Stimulated activated CD4-positive, alpha-beta T cell treated with anti-CD3 and anti-CD28 coated beads, Interleukin-12 subunit alpha, Interleukin-12 subunit beta, amount 100 ng/mL, for 24 hours (primary cell): ENCODE data around the gene VAT1L.

ENCODE experiments used
- DNase-seq, 2 experiments: peaks; one replicate each; pipeline ENCODE4 v3.0.0-alpha.2; 2020; ENCODE audit warnings: low read depth in 2 of 2

The VAT1L gene

GRCh38 chr16:77868052-77868451 lies 79.7 kb downstream of the VAT1L start:
- DNase-seq, result no peak

DNA sequence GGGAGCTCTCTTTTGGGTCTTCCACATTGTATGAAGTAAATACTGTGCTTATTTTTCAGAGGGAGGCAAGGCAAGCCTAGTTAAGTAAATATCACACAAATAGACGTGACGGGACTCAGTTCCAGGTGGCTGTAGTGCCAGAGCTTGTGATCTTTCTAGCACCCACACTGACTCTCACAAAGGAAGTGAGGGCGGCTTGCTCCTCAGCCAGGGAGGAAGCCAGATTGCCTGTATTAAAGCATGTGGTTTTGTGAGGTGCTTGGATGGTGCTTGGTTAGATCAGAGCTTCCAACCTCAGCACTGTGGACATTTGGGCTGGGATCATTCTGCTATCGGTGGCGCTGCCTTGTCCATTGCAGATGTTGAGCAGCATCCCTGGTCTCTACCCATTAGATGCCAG lies 80.1 kb downstream of the VAT1L start:
- DNase-seq, result no peak

GRCh38 chr16:77869997-77870813 lies 81.8 kb downstream of the VAT1L start:
- no peak for DNase-seq

GRCh38 chr16:77871932-77872331 lies 83.6 kb downstream of the VAT1L start:
- DNase-seq, result no peak

DNA sequence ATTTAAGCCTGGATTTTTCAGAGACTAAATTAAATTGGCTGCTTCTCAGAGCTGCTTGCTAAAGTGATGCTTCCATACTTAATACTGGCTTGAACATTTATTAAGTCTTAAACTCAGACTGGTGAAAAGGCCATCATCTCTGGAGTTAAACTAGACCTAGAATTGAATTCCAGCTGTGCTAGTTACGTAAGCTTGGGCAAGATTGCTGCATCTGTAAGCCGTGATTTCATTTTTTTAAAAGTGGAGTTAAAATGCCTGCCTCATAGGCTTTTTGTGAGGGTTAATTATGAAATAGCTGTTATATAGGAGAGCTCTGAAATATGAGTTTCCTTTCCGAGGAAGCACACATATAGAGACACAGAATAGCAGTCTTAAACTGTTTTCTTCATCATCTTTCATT lies 84.7 kb downstream of the VAT1L start:
- DNase-seq, result no peak

DNA sequence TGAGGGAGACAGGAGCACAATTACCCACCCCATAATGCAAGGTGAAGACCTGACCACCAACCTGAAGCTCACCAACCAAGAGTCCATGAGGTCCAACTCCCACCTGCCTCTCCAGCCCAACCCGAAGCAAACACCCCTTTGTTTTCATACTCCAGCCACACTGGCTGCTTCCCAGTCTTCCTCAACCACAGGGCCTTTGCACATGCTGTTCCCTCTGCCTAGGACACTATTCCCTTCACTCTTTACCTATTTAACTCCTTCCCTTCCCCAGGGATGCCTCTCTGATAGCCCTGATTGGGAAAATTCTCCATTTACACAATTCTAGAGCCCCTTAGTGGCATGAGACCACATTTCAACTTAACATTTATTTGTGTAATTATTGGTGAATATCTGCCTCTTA lies 86.0 kb downstream of the VAT1L start:
- no peak for DNase-seq

GRCh38 chr16:77876776-77877175 lies 88.4 kb downstream of the VAT1L start:
- DNase-seq, result no peak

DNA sequence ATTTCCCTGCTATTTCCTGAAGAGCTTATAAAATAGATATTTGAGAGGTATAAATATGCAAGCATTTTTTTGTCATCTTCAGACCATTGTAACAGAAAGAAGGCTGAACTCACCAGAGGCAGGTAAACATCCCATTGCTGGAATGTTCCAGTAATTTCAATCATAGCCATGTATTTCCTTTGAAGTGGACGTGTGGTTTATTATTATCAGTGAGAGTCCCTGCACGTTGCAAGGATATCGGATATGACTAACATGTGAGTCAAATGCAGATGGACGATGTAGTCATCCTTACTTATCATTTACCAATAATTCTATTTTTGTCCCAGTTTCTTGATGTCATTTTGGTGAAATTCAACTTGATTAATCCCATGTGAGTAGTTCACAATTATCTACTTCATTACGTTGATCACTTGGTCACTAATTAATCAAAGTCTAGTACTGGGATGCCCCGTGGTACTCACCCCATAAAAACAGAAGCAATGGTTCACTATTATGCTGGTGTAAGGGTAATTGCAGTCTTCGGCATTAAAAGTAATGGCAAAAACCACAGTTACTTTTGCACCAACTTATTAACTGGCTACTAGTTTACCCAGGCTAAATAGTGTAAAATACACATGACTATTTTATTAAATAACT lies 89.5 kb downstream of the VAT1L start:
- no peak for DNase-seq

DNA sequence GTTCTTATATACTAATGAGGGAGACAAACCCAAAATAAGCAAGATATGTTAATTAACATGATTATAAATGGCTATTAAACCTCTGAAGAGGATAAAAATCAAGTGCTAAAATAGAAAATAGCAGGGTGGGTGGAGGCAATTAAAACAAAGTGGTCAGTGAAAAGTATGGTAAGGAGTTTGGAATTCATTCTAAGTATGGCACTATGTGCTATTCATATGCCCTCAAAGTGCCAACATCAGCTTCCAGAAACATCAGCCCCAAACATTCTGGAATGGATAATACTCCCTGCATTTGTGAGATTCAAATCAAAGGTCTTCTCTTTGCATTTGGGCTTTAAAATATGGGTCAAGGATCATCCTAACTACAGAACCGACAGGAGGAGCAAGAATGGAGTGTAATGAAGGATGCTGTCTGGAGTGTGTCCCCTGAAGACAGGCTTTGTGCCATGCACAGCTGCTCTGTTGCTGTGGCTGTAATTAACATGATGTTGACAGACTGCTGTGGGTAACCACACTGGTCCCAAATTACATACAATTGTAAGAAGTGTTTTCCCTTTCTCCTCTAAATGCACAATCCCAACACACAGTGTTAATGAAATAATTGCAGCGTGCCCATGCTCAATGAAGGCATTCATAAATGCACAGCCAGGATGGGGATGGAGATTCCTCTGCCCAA lies 93.1 kb downstream of the VAT1L start:
- no peak for DNase-seq

DNA sequence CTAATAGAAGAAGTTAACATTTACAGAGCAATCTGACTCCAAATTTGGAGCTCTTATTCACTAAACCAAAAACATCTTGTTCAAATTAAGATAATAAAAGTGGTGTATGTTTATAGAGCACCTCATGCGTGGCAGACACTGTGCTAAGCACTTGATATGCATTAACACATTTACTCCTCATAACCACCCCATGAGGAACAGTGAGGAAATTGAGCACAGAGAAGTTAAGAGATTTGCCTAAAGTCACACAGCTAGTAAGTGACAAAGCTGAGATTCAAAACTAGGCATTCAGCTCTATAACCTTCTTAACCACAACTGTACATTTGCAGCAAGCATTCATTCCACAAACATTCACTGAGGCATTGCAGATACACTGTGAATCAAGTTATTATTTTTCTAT lies 94.0 kb downstream of the VAT1L start:
- DNase-seq, result no peak

GRCh38 chr16:77885571-77886295 lies 97.4 kb downstream of the VAT1L start:
- DNase-seq, result no peak

DNA sequence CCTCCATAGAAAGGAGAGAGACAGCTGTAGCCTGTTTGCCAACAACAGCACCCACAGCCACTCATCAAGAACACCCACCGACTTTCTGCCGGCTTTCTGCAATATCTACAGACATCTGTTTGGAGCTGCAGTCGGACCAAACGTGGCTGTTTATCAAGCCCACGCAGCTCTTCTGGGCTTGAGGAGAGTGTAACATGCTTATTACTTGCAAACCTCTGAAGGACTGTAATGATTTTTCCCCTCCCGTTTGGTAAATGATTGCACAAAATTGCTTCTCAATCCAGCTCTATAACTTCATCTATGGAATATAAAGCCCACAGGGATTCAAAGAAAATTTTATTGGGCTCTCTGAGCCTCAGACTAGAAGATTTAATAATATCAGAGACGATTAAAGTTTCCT lies 100.5 kb downstream of the VAT1L start:
- no peak for DNase-seq

DNA sequence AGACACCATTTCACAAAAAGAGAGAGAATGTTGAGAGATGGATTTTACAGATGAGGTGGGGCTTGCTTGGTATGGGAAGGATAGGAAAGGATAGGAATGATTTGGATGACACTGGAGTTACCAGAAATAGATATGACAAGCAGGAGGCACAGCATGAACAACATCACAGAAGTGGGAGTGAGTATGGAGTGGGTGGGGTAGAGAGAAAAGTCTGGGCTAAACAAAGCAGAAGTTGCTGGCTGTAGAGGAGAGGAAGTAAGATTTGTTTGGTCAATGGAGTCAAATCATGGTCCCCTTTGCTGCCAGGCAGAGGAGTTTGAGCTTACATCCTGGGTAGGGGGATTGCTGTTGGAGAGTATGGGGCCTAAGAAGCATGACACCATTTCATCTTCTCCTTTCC lies 101.7 kb downstream of the VAT1L start:
- no peak for DNase-seq

GRCh38 chr16:77894162-77894561 lies 105.8 kb downstream of the VAT1L start:
- DNase-seq, result no peak

DNA sequence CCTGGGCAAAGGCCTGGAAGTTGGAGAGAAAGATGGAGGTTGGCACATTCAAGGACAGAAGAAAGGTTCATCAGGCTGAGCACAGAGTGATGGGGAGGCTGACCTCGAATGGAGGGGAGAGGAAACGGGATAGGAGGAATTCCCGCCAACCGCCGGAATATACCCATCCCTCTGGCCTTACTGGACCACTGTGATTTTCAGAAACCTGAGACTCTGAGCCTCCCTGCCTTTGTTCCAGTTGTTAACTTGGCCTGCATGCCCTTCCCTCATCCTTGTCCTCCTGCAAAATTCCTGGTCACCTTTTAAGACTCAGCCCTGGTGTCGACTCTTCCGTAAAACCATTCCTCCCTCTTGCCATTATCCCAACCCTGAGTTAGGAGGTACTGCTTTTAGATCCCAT lies 107.6 kb downstream of the VAT1L start:
- no peak for DNase-seq

DNA sequence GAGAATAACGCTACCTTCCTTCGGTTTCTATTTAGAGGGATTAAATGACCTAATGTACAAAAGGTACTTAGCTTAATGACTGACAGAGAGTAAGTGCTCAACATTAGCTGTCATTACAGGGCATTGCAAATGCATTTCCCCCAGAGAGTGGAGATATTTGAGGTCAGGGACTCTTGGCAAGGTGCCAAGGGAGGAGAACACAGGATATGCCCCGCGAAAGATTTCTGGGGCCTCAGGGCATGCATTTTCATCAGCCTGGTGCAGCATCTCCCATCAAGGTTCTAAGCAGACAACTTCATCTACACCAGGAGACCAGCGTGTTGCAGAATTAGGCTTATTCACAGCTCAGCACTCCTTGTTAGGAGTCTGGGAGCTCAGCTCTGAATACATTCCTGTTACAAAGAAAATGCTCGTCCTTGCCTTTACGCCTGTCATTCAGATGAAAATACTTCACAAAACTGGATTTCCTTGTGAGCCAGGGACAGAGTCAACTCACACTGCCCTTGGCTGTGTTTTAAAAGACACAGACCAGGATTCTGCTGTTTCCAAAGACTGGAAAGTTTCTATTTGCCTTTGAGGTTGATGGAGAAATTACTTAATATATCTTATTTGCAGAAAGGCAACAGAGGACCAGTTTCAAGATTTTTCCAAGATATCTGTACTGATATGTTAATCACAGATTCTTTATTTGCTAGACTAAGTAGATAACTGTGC lies 108.2 kb downstream of the VAT1L start:
- DNase-seq, result no peak

GRCh38 chr16:77897129-77897437 lies 108.7 kb downstream of the VAT1L start:
- DNase-seq, result no peak

DNA sequence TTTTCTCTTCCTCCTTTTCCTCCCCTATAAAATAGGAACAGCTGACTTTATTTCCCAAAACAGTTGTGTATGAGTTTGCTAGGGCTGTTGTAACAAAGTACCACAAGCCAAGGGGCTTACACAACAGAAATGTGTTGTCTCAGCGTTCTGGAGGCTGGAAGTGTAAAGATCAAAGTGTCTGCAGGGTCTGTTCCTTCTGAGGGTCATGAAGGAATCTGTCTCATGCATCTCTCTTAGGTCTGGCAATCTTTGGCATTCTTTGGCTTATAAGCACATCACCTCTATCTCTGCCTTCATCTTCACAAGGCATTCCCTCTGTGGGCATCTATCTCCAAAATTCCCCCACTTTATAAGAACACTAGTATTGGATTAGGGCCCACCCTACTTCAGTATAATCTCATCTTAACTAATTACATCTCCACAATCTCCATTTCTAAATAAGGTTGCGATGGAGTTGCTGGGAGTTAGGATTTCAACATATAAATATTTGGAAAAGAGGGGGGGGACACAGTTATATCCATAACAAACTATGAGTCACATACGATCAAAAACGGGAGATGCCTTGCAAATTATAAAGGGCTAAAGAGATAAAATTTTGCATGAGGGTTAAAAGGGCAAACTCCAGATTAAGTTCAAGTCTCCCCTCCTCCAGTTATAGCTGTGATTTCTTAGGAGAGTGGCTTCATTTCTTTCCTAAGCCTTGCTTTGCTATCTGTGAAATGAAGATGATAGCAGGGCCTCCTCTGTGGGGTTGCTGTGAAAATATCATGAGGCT lies 109.7 kb downstream of the VAT1L start:
- DNase-seq, result no peak

DNA sequence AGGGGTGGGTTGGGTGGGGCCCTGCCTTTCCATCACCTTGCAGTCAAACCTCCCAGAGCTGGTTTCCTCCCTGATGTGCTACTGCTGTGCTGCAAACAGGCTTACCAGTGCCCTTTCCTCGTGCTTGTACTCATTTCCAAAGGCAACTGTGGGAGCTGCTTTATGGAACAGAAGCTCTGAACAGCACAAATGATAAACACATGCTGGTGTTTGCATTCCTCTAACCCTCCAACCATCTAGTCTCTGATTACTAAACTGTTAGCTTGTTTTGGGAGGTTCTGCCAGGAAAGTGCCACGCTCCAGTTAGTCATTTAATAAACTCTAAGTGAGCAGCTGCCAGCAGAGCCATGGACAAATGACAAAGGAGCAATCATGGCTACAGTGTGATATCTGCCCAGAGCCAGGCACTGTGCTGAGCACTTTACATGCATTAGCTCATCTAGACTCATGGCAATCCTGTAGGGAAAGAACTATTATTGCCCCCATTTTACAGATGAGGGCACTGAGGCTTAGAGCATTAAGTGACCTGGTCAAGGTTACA lies 110.4 kb downstream of the VAT1L start:
- no peak for DNase-seq

GRCh38 chr16:77899416-77899815 lies 111.1 kb downstream of the VAT1L start:
- DNase-seq, result no peak
